H1 (cell line): Measurements from ENCODE around the gene UBTD2. TPM values are rescaled to one million over a fixed set of nuclear protein-coding genes. Genes with fewer than 3 reads are reported as not detected.

Experiments used
- CTCF ChIA-PET: fragments of 300-600 bp; sonication (Branson Sonifier 250); formaldehyde crosslinking; loops from one replicate; lab custom pipeline; 2021; ENCODE audit not compliant: partially characterized antibody; lab: Charles Lee
- POLR2A ChIA-PET: fragments of 300-600 bp; sonication (Branson Sonifier 250); formaldehyde crosslinking; loops from one replicate; lab custom pipeline; 2021; ENCODE audit warnings: inconsistent platforms; ENCODE audit not compliant: partially characterized antibody; lab: Charles Lee
- DNase-seq, 2 experiments: peaks; one replicate each; pipeline versions ENCODE4 v3.0.0 to v3.0.0-alpha.2; 2010 to 2022; ENCODE audit warnings: low spot score in 2 of 2, low read depth in 1 of 2, mixed read lengths in 1 of 2
- FAIRE-seq: peaks from 2 replicates; lab custom pipeline; 2011; peaks lifted over from hg19 to GRCh38; lab: Jason Lieb, UNC
- H2AFZ ChIP-seq: 2 replicates; pipeline ENCODE4 v1.8.1; 2012; ENCODE audit warnings: low read length, inconsistent platforms
- H2AK5ac ChIP-seq: 2 replicates; pipeline ENCODE4 v1.6.1; 2013; ENCODE audit warnings: low read depth, low read length
- H2BK120ac ChIP-seq: replicated peaks from 2 replicates; pipeline ENCODE3; 2013; ENCODE audit warnings: low read depth, low read length, inconsistent platforms
- H2BK12ac ChIP-seq: 2 replicates; pipeline ENCODE4 v1.6.1; 2013; ENCODE audit warnings: low read depth, low read length
- H2BK15ac ChIP-seq: 2 replicates; pipeline ENCODE4 v1.6.1; 2013; ENCODE audit warnings: low read length
- H2BK20ac ChIP-seq: 2 replicates; pipeline ENCODE4 v1.6.1; 2013; ENCODE audit warnings: low read length
- H2BK5ac ChIP-seq: 2 replicates; pipeline ENCODE4 v1.6.1; 2013; ENCODE audit warnings: low read depth, low read length
- H3K14ac ChIP-seq: 2 replicates; pipeline ENCODE4 v1.6.1; 2013; ENCODE audit warnings: inconsistent platforms; ENCODE audit not compliant: insufficient read length
- H3K18ac ChIP-seq: 2 replicates; pipeline ENCODE4 v1.6.1; 2013; ENCODE audit warnings: low read length; ENCODE audit errors: extremely low read depth
- H3K23ac ChIP-seq: 2 replicates; pipeline ENCODE4 v1.6.1; 2013; ENCODE audit warnings: inconsistent platforms; ENCODE audit not compliant: insufficient read length
- H3K23me2 ChIP-seq: 2 replicates; pipeline ENCODE4 v1.6.1; 2013; ENCODE audit warnings: low read depth, low read length
- H3K27ac ChIP-seq: 2 replicates; pipeline ENCODE4 v1.6.1; 2011; ENCODE audit warnings: low read depth, low read length, inconsistent platforms
- H3K27me3 ChIP-seq, 4 experiments: replicated peaks in 1 of 4; 1 replicate in 1 of 4; 2 replicates in 3 of 4; pipeline versions ENCODE4 v1.6.1 to v1.8.1; 2011 to 2013; ENCODE audit warnings: low read length in 3 of 4, mild to moderate bottlenecking in 3 of 4, inconsistent platforms in 2 of 4, mixed read lengths in 2 of 4, moderate library complexity in 1 of 4; ENCODE audit not compliant: control insufficient read depth in 3 of 4, insufficient read depth in 3 of 4; ENCODE audit errors: extremely low read depth in 1 of 4
- H3K36me3 ChIP-seq, 4 experiments: 2 replicates each; pipeline versions ENCODE4 v1.6.1 to v1.8.1; 2011 to 2013; ENCODE audit warnings: mild to moderate bottlenecking in 4 of 4, low read length in 3 of 4, moderate library complexity in 2 of 4, control low read depth in 1 of 4, inconsistent platforms in 1 of 4; ENCODE audit not compliant: insufficient read depth in 4 of 4, control insufficient read depth in 2 of 4
- H3K4ac ChIP-seq: replicated peaks from 2 replicates; pipeline ENCODE3; 2013; ENCODE audit warnings: low read length, low read depth, mixed read lengths, inconsistent platforms; ENCODE audit not compliant: insufficient read length
- H3K4me1 ChIP-seq, 4 experiments: replicated peaks in 1 of 4; 1 replicate in 1 of 4; 2 replicates in 3 of 4; pipeline versions ENCODE4 v1.6.1 to v1.8.1; 2011 to 2013; ENCODE audit warnings: low read length in 3 of 4, inconsistent platforms in 2 of 4, mixed read lengths in 1 of 4; ENCODE audit not compliant: insufficient read depth in 4 of 4, control insufficient read depth in 3 of 4
- H3K4me2 ChIP-seq, 2 experiments: 2 replicates each; pipeline versions ENCODE4 v1.6.1 to v1.8.1; 2011 to 2013; ENCODE audit warnings: low read depth in 2 of 2, low read length in 2 of 2, control low read depth in 1 of 2, inconsistent platforms in 1 of 2, mild to moderate bottlenecking in 1 of 2; ENCODE audit not compliant: insufficient read depth in 1 of 2
- H3K4me3 ChIP-seq, 4 experiments: fragments of 200-600, 300-600 bp in 1 of 4; sonication (generic), shearing (Covaris generic), sonication (Bioruptor Twin) in 1 of 4; 2 replicates each; pipeline versions ENCODE4 v1.5.1 to v1.8.1; 2011 to 2016; ENCODE audit warnings: low read length in 4 of 4, low read depth in 3 of 4, control low read depth in 2 of 4, inconsistent platforms in 2 of 4, mild to moderate bottlenecking in 2 of 4, mixed read lengths in 1 of 4, moderate library complexity in 1 of 4; ENCODE audit not compliant: insufficient read depth in 2 of 4; ENCODE audit errors: extremely low read depth in 1 of 4
- H3K56ac ChIP-seq: replicated peaks from 2 replicates; pipeline ENCODE3; 2013; ENCODE audit warnings: low read depth, mild to moderate bottlenecking, mixed read lengths, low read length, inconsistent platforms; ENCODE audit not compliant: insufficient read length
- H3K79me1 ChIP-seq: 2 replicates; pipeline ENCODE4 v1.6.1; 2013; ENCODE audit warnings: low read depth, low read length, control low read depth
- H3K79me2 ChIP-seq, 2 experiments: 2 replicates each; pipeline versions ENCODE4 v1.6.1 to v1.8.1; 2012 to 2013; ENCODE audit warnings: low read length in 2 of 2, mild to moderate bottlenecking in 2 of 2, inconsistent platforms in 1 of 2; ENCODE audit not compliant: insufficient read depth in 2 of 2, control insufficient read depth in 1 of 2
- H3K9ac ChIP-seq, 4 experiments: replicated peaks in 1 of 4; 1 replicate in 1 of 4; 2 replicates in 3 of 4; pipeline versions ENCODE4 v1.6.1 to v1.8.1; 2011 to 2013; ENCODE audit warnings: low read depth in 3 of 4, low read length in 3 of 4, control low read depth in 2 of 4, mild to moderate bottlenecking in 2 of 4, moderate library complexity in 2 of 4, inconsistent platforms in 1 of 4; ENCODE audit errors: extremely low read depth in 1 of 4
- H3K9me3 ChIP-seq, 2 experiments: 2 replicates each; pipeline versions ENCODE4 v1.6.1 to v1.8.1; 2012 to 2013; ENCODE audit warnings: mild to moderate bottlenecking in 2 of 2, moderate library complexity in 2 of 2, control low read depth in 1 of 2, inconsistent platforms in 1 of 2, low read depth in 1 of 2, low read length in 1 of 2, mixed read lengths in 1 of 2; ENCODE audit not compliant: insufficient read depth in 2 of 2
- H4K20me1 ChIP-seq, 2 experiments: replicated peaks in 1 of 2; 2 replicates each; pipeline versions ENCODE3 to v1.8.1; 2011 to 2013; ENCODE audit warnings: inconsistent platforms in 2 of 2, low read length in 2 of 2, mild to moderate bottlenecking in 1 of 2; ENCODE audit not compliant: insufficient read depth in 2 of 2, control insufficient read depth in 1 of 2
- H4K5ac ChIP-seq: 2 replicates; pipeline ENCODE4 v1.6.1; 2013; ENCODE audit warnings: low read length, low read depth, mixed read lengths, inconsistent platforms; ENCODE audit not compliant: insufficient read length
- H4K8ac ChIP-seq: 2 replicates; pipeline ENCODE4 v1.8.0; 2013; ENCODE audit warnings: mild to moderate bottlenecking, moderate library complexity, low read length, inconsistent platforms; ENCODE audit not compliant: insufficient read depth; ENCODE audit errors: extremely low read depth
- H4K91ac ChIP-seq: replicated peaks from 2 replicates; pipeline ENCODE3; 2013; ENCODE audit warnings: low read length, mixed read lengths, inconsistent platforms; ENCODE audit not compliant: insufficient read length
- HDAC6 ChIP-seq: IDR thresholded peaks from one replicate; pipeline ENCODE4 v1.7.1; 2012; ENCODE audit warnings: low read depth, mild to moderate bottlenecking, inconsistent platforms, low read length, moderate library complexity
- RNF2 ChIP-seq: fragments of 200-900, 300-1000 bp; sonication (generic); IDR thresholded peaks from 2 replicates; pipeline ENCODE4 v1.7.1; 2016; ENCODE audit warnings: borderline replicate concordance, low read depth, mild to moderate bottlenecking, antibody characterized with exemption, low read length; ENCODE audit not compliant: poor library complexity, severe bottlenecking; ENCODE audit errors: missing control alignments
- SIRT6 ChIP-seq: IDR thresholded peaks from one replicate; pipeline ENCODE4 v1.7.1; 2012; ENCODE audit warnings: low read length, inconsistent platforms
- TAF7 ChIP-seq: optimal IDR thresholded peaks from 2 replicates; pipeline ENCODE3; 2011; ENCODE audit warnings: low read depth, mild to moderate bottlenecking, inconsistent platforms, low read length, moderate library complexity, borderline replicate concordance
- TBP ChIP-seq: IDR thresholded peaks from 2 replicates; pipeline ENCODE4 v1.6.1; 2011; ENCODE audit warnings: low read depth, low read length, improper control_type of control experiment
- USF2 ChIP-seq: IDR thresholded peaks from 2 replicates; pipeline ENCODE4 v1.6.1; 2011; ENCODE audit warnings: low read length, improper control_type of control experiment
- WGBS, 2 experiments: shearing (Covaris generic) in 1 of 2; methylation state at CpG; one replicate each; pipeline versions ENCODE4 v1.1.6 to v1.1.7; 2013 to 2015; ENCODE audit warnings: low lambda C conversion rate in 2 of 2, mixed read lengths in 2 of 2, inconsistent platforms in 1 of 2, low coverage in 1 of 2, missing lambda C conversion rate in 1 of 2; ENCODE audit not compliant: insufficient replicate concordance in 2 of 2, insufficient coverage in 1 of 2, insufficient read length in 1 of 2; ENCODE audit errors: extremely low coverage in 1 of 2, missing lambda C conversion rate in 1 of 2; 5-methylcytosine and 5-hydroxymethylcytosine counted together
- polyA plus RNA-seq, 7 experiments: library from polyadenylated mRNA; depleted of rRNA in 3 of 7; stranded (reverse) in 5 of 7; unstranded in 2 of 7; fragments of >200 nt in 5 of 7; fragments of 200-250 nt in 2 of 7; gene quantifications; 1 replicate in 5 of 7; 2 replicates in 1 of 7; 4 replicates in 1 of 7; pipeline versions ENCODE4 v1.2.1 to v1.2.3, GENCODE V29; 2011 to 2013; ENCODE audit warnings: missing spikeins in 2 of 7, mixed read lengths in 2 of 7
- total RNA-seq: library from RNA; stranded (reverse); fragmentation: NEBNext Ultra II Directional; extraction: Animal tissue kit (Norgen Biotek cat#: 25700); gene quantifications from 2 replicates; pipeline ENCODE4 v1.2.1, GENCODE V29; 2021

Gene UBTD2
- total and polyA plus RNA-seq, 2 of the 8 experiments (the other 6 are each of a cell fraction or from before 2014, with no cell fraction given): 14.5 to 39.2 TPM

- Histone ChIP-seq H3K27ac (no peak overlapping the region), H2BK20ac (no peak overlapping the region), H2BK120ac (no peak overlapping the region), H3K4me3 (no peak overlapping the region), H2BK15ac (no peak overlapping the region), H4K20me1 (no peaks in the 10 kb centered on the region), H3K23ac (no peak overlapping the region), H3K36me3 (no peaks in the 10 kb centered on the region), H2AK5ac (no peak overlapping the region), H3K14ac (no peak overlapping the region), H3K4ac (no peak overlapping the region), H3K4me1 (peaks cover 0 to 4% (median 3%) of the 10 kb centered on the region in 4 experiments; a peak in 3 of 7 replicates), H3K79me2 (no peaks in the 10 kb centered on the region), H4K91ac (no peak overlapping the region), H3K18ac (no peak overlapping the region), H3K56ac (no peak overlapping the region), H3K9ac (no peak overlapping the region), H3K9me3 (no peaks in the 10 kb centered on the region), H3K4me2 (no peak overlapping the region), H2AFZ (no peak overlapping the region), H2BK5ac (no peak overlapping the region), H3K79me1 (peaks cover 8% of the 10 kb centered on the region; the same call in 1 of the 2 replicates), H4K8ac (no peak overlapping the region), H3K23me2 (no peaks in the 10 kb centered on the region; the same call in 1 of the 2 replicates), H2BK12ac (no peak overlapping the region), H3K27me3 (no peaks in the 10 kb centered on the region), H4K5ac (no peak overlapping the region)
- FAIRE-seq (no peak), DNase-seq (no peak)
- CTCF ChIA-PET: interaction anchor here (1.0 to 1.3 kb wide), 2 partner anchors 18 to 19 kb away, joined by 3 to 4 read pairs; partner anchors contain the start of gene STK10
- POLR2A ChIA-PET: no interaction called here
- WGBS, 2 experiments: 98 to 100% methylated on average over 1 to 2 of the region's 2 CpGs
- TF ChIP-seq SIRT6: no peak
- TF ChIP-seq TAF7: no peak
- TF ChIP-seq RNF2: no peak
- TF ChIP-seq HDAC6: no peak
- TF ChIP-seq USF2: no peak
- no peak for TF ChIP-seq TBP
Observed at GRCh38 chr5:172169216-172169615, 114.3 kb downstream of the UBTD2 start.
